T-cell (primary cell): ENCODE measurements around the gene TNFAIP1. TPM values are rescaled to one million over a fixed set of nuclear protein-coding genes. Genes with fewer than 3 reads are reported as not detected.

Experiments
- ATAC-seq, 4 experiments: fragments of 200-7000 bp in 3 of 4; fragments of 150-1000 bp in 1 of 4; cut with Tn5 transposase; replicated peaks in 1 of 4; 1 replicate in 3 of 4; 2 replicates in 1 of 4; pipeline ENCODE4 v1.10.0; 2021; ENCODE audit warnings: moderate library complexity in 3 of 4, mild to moderate bottlenecking in 2 of 4, moderate number of reproducible peaks in 1 of 4
- CTCF ChIA-PET, 2 donors: fragments of 300-600 bp; sonication (Branson Sonifier 250); formaldehyde crosslinking; loops; one replicate each; lab custom pipeline; 2022; ENCODE audit warnings: antibody characterized with exemption in 2 of 2; lab: Charles Lee
- POLR2A ChIA-PET, 2 donors: fragments of 300-600 bp; sonication (Branson Sonifier 250); formaldehyde crosslinking; loops; one replicate each; lab custom pipeline; 2022; ENCODE audit warnings: antibody characterized with exemption in 2 of 2; lab: Charles Lee
- DNase-seq, 35 experiments: peaks; one replicate each; pipeline versions ENCODE4 v3.0.0 to v3.0.0-alpha.2; 2013 to 2023
- H3K27ac ChIP-seq: one replicate; pipeline ENCODE4 v1.5.1; 2013; ENCODE audit warnings: low read length
- H3K27me3 ChIP-seq, 2 experiments: replicated peaks in 1 of 2; 1 replicate in 1 of 2; 2 replicates in 1 of 2; pipeline versions ENCODE4 v1.6.1 to v1.7.0; 2013; ENCODE audit warnings: low read length in 1 of 2, mixed read lengths in 1 of 2; ENCODE audit not compliant: control insufficient read depth in 2 of 2, insufficient read depth in 2 of 2; ENCODE audit errors: extremely low read depth in 1 of 2
- H3K36me3 ChIP-seq, 2 donors: 1 replicate in 1 of 2; 2 replicates in 1 of 2; pipeline versions ENCODE4 v1.6.1 to v1.7.0; 2013; ENCODE audit warnings: low read length in 1 of 2; ENCODE audit not compliant: control insufficient read depth in 2 of 2, insufficient read depth in 1 of 2; ENCODE audit errors: extremely low read depth in 1 of 2
- H3K4me1 ChIP-seq, 2 experiments: 1 replicate in 1 of 2; 2 replicates in 1 of 2; pipeline versions ENCODE4 v1.6.1 to v1.7.0; 2013; ENCODE audit warnings: low read length in 2 of 2, mixed read lengths in 1 of 2; ENCODE audit not compliant: insufficient read depth in 2 of 2, control insufficient read depth in 1 of 2; ENCODE audit errors: extremely low read depth in 1 of 2
- H3K4me3 ChIP-seq, 2 donors: 1 replicate in 1 of 2; 2 replicates in 1 of 2; pipeline versions ENCODE4 v1.5.1 to v1.7.0; 2013; ENCODE audit warnings: mild to moderate bottlenecking in 2 of 2, low read length in 1 of 2, moderate library complexity in 1 of 2; ENCODE audit not compliant: control insufficient read depth in 1 of 2; ENCODE audit errors: extremely low read depth in 1 of 2
- H3K9me3 ChIP-seq: 2 replicates; pipeline ENCODE4 v1.7.0; 2013
- H3K27ac Mint-ChIP-seq, 2 donors: one replicate each; pipeline ENCODE4 v1.8.0; 2020 to 2021; ENCODE audit warnings: mild to moderate bottlenecking in 2 of 2, mixed read lengths in 2 of 2
- H3K27me3 Mint-ChIP-seq, 2 donors: one replicate each; pipeline ENCODE4 v1.8.0; 2021 to 2022; ENCODE audit warnings: mixed read lengths in 2 of 2
- H3K36me3 Mint-ChIP-seq: one replicate; pipeline ENCODE4 v1.8.0; 2021; ENCODE audit warnings: mixed read lengths
- H3K4me1 Mint-ChIP-seq, 3 donors: one replicate each; pipeline ENCODE4 v1.8.0; 2020 to 2022; ENCODE audit warnings: mixed read lengths in 3 of 3, mild to moderate bottlenecking in 1 of 3
- H3K4me3 Mint-ChIP-seq, 3 donors: one replicate each; pipeline ENCODE4 v1.8.0; 2020 to 2022; ENCODE audit warnings: mild to moderate bottlenecking in 3 of 3, mixed read lengths in 3 of 3, moderate library complexity in 3 of 3
- H3K9me3 Mint-ChIP-seq, 3 donors: one replicate each; pipeline ENCODE4 v1.8.0; 2020 to 2022; ENCODE audit warnings: mixed read lengths in 3 of 3
- WGBS: methylation state at CpG from one replicate; pipeline ENCODE4 v1.1.5; 2013; ENCODE audit warnings: missing lambda C conversion rate; ENCODE audit not compliant: insufficient coverage; 5-methylcytosine and 5-hydroxymethylcytosine counted together
- total RNA-seq, 35 experiments: library from RNA in 6 of 35; stranded (reverse) in 6 of 35; fragments of 120-200 nt in 1 of 35; gene quantifications; one replicate each; pipeline versions ENCODE4 v1.2.1 to v1.2.4 and lab custom pipeline; 2013 to 2026

TNFAIP1 gene
- total RNA-seq, 5 donors from 2014 or later (not counting 1 experiment from before 2014, with no cell fraction given) = 12.1 to 28.9 (median 23.3) TPM

DNA sequence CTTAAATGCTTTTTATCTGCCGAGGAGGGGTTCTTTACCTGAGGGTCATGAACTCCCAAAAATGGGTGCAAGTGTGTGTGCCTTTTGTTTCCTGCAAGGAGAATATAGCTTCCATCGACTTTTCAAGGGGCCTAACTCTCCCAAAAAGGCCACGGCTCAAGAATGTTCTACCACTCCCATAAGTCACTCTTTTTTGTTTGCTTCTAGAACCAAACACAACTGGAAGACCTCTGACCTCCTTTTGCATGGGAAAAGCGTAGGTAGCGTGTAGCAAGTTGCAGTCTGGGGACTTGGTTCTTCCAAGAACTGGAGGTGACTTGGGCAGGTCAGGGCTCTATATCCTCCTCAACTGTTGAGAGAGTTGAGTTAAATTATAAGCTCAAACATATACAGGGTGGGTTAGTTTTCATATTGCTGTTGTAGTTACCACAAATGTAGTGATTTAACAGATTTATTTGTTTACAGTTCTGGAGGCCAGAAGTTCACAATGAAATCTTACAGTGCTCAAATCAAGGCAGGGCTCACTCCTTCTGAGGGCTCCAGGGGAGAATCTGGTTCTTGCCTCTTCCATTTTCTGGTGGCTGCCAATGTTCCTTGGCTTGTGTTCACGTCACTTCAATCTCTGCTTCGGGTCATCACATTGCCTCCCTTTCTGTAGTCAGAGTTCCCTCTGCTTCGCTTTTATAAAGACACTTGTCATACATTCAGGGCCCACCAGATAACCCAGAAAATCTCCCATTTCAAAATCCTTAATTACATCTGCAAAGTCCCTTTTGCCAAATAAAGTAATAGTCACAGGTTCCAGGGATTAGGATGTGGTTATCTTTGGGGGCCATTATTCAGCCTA is 15.1 kb upstream of the TNFAIP1 start:
- POLR2A ChIA-PET = interaction anchor here (0.6 to 1.5 kb wide), 3 partner anchors 15 to 508 kb away, joined by 5 to 11 read pairs (median 5); partner anchors contain the start of genes TNFAIP1 (in 2 of the 2) and IFT20 (in 1 of the 2)
- H3K36me3 Mint-ChIP-seq = no peaks in the 10 kb centered on the region

DNA sequence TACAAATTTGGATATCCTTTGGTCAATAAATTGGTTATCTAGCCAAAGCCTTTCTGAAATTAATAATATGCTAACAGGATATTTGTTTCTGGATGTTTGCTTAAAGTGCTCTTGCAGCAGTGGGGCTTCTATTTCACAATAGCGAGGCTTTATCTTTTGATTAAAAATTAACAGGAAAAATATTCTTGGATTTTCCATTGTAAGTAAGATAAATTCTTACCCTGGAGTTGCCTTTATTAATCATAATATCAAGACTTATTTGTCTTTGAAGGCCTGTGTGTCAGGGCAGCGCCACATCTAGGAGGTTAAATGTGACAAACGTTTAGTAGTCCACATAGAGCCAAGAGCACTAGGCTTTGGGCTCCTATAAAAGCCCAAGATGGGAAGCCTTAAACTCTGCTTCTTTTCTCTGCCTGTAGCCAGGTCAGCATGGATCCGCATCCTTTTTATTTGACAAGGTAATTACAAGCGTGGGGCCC is 11.3 kb upstream of the TNFAIP1 start:
- Mint-ChIP-seq H3K27ac (no peak overlapping the region), H3K27me3 (no peaks in the 10 kb centered on the region), H3K4me3 (no peak overlapping the region), H3K9me3 (no peaks in the 10 kb centered on the region), H3K4me1 (peaks cover 11 to 15% (median 13%) of the 10 kb centered on the region in 3 donors), H3K36me3 (peaks cover 15% of the 10 kb centered on the region)
- POLR2A ChIA-PET = no interaction called here
- Histone ChIP-seq H3K9me3 (no peaks in the 10 kb centered on the region), H3K27ac (no peak overlapping the region), H3K27me3 (no peaks in the 10 kb centered on the region), H3K36me3 (peaks cover 0 to 18% of the 10 kb centered on the region in 2 donors), H3K4me3 (no peak overlapping the region), H3K4me1 (peaks cover 3 to 6% of the 10 kb centered on the region in 2 experiments)
- 100% methylated on average over 2 of the region's 5 CpGs for WGBS
- ATAC-seq (no peak), DNase-seq (no peak)
- CTCF ChIA-PET = no interaction called here

More for the DNA sequence above, 15.1 kb upstream of the TNFAIP1 start:
- no peak overlapping the region for H3K27ac ChIP-seq
- Mint-ChIP-seq H3K4me1 (peaks cover 21 to 31% (median 28%) of the 10 kb centered on the region in 3 donors), H3K27ac (no peak overlapping the region), H3K27me3 (peaks cover 0 to 4% of the 10 kb centered on the region in 2 donors), H3K9me3 (no peaks in the 10 kb centered on the region), H3K4me3 (peak overlapping the region; percentile 79 to 89 (median 88))
- H3K36me3 ChIP-seq = no peaks in the 10 kb centered on the region
- CTCF ChIA-PET = interaction anchor here in 1 of 2 donors (3.5 kb wide), 1 partner anchor 15 kb away, joined by 15 read pairs; the partner anchor contains the start of genes IFT20 and TNFAIP1
- H3K27me3 ChIP-seq = peaks cover 0 to 4% of the 10 kb centered on the region in 2 experiments
- WGBS = 100% methylated on average over 1 of the region's 8 CpGs
- H3K4me1 ChIP-seq = peaks cover 4 to 19% of the 10 kb centered on the region in 2 experiments
- H3K4me3 ChIP-seq = no peak overlapping the region
- H3K9me3 ChIP-seq = no peaks in the 10 kb centered on the region
- DNase-seq (no peak), ATAC-seq (no peak)

DNA sequence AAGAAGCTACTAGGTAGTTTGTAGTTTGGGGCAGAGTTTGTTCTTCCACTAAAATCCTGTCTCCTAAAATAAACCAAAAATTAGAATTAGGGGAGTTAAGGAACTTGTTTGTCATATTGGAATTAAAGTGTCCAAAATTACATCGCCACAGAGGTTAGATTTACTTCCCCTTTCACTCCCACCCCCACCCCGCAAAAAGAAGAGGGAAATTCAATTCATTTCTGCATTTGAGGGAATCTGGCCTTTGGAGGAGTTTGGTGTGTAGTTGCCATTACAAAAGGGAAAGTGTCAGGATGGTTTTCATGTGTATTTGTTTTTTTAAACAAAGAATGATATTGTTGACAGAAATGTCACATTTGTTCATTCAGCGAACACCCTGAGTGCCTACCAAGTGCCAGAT is 10.8 kb upstream of the TNFAIP1 start:
- Histone ChIP-seq H3K27ac (no peak overlapping the region), H3K9me3 (no peaks in the 10 kb centered on the region), H3K4me1 (peaks cover 0 to 1% of the 10 kb centered on the region in 2 experiments), H3K27me3 (no peaks in the 10 kb centered on the region), H3K36me3 (peaks cover 0 to 21% of the 10 kb centered on the region in 2 donors), H3K4me3 (no peak overlapping the region)
- POLR2A ChIA-PET = no interaction called here
- no peak for ATAC-seq
- peaks cover 6 to 11% (median 9%) of the 10 kb centered on the region in 3 donors for H3K4me1 Mint-ChIP-seq
- H3K27me3 Mint-ChIP-seq = no peaks in the 10 kb centered on the region
- H3K9me3 Mint-ChIP-seq = no peaks in the 10 kb centered on the region
- H3K4me3 Mint-ChIP-seq = no peak overlapping the region
- no peak overlapping the region for H3K27ac Mint-ChIP-seq
- H3K36me3 Mint-ChIP-seq = peaks cover 15% of the 10 kb centered on the region
- DNase-seq = no peak
- 88% methylated on average over 1 of the region's 3 CpGs for WGBS
- CTCF ChIA-PET = no interaction called here

DNA sequence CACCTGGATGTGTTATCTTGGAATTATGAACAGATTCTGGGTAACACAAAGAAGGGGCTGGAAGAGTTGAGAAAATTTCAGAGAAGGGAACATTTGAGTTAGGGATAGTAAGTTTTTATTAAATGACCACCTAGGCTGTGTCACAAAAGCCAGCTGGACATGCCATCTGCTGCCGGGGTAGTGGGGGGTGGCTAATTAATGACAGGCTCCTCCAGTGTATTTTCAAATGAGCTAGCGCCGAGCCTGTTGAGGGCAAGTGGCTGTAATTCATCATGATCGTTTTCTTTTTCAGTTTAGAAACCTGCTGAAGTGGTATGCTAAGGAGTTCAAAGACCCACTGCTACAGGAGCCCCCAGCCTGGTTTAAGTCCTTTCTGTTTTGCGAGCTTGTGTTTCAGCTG is 10.3 kb upstream of the TNFAIP1 start:
- Histone ChIP-seq H3K4me3 (no peak overlapping the region), H3K36me3 (peaks cover 0 to 24% of the 10 kb centered on the region in 2 donors), H3K27ac (no peak overlapping the region), H3K9me3 (no peaks in the 10 kb centered on the region), H3K27me3 (no peaks in the 10 kb centered on the region), H3K4me1 (no peaks in the 10 kb centered on the region)
- ChIA-PET POLR2A (interaction anchor here in 1 of 2 donors (0.6 kb wide), 1 partner anchor 18 kb away, joined by 4 read pairs; no protein-coding TSS in a partner anchor), CTCF (no interaction called here)
- no peak for DNase-seq
- ATAC-seq = no peak
- Mint-ChIP-seq H3K27me3 (no peaks in the 10 kb centered on the region), H3K4me3 (no peak overlapping the region), H3K36me3 (peaks cover 15% of the 10 kb centered on the region), H3K27ac (no peak overlapping the region), H3K9me3 (no peaks in the 10 kb centered on the region), H3K4me1 (peaks cover 2 to 6% (median 4%) of the 10 kb centered on the region in 3 donors)
- 100% methylated on average over 4 of the region's 5 CpGs for WGBS

DNA sequence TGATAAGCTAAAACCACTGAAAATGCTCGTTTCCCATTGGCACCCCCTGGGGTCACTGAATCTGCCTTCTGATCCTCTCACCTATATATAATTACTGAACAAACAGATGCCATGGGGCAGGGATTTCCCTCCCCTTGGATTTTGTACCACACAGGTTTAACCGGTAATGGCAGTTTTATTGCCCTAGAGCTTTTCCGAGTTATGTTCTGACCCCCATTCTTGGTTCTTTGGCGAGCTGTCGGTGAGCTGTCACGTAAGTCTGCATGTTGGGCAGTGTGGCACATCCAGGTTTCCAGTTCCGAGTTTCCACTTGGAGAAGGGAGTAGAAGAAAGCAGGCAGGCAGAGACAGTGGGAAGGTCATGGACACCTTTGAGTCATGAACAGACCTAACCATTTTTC is 9.4 kb upstream of the TNFAIP1 start:
- Mint-ChIP-seq H3K4me1 (peaks cover 0 to 2% (median 0%) of the 10 kb centered on the region in 3 donors), H3K27me3 (no peaks in the 10 kb centered on the region), H3K27ac (no peak overlapping the region), H3K9me3 (no peaks in the 10 kb centered on the region), H3K4me3 (no peak overlapping the region), H3K36me3 (peaks cover 21% of the 10 kb centered on the region)
- DNase-seq = no peak
- POLR2A ChIA-PET = no interaction called here
- Histone ChIP-seq H3K27ac (no peak overlapping the region), H3K9me3 (no peaks in the 10 kb centered on the region), H3K4me1 (no peaks in the 10 kb centered on the region), H3K27me3 (no peaks in the 10 kb centered on the region), H3K4me3 (no peak overlapping the region), H3K36me3 (peaks cover 3 to 33% of the 10 kb centered on the region in 2 donors)
- WGBS = 100% methylated on average over 5 of the region's 7 CpGs
- CTCF ChIA-PET = no interaction called here
- no peak for ATAC-seq

DNA sequence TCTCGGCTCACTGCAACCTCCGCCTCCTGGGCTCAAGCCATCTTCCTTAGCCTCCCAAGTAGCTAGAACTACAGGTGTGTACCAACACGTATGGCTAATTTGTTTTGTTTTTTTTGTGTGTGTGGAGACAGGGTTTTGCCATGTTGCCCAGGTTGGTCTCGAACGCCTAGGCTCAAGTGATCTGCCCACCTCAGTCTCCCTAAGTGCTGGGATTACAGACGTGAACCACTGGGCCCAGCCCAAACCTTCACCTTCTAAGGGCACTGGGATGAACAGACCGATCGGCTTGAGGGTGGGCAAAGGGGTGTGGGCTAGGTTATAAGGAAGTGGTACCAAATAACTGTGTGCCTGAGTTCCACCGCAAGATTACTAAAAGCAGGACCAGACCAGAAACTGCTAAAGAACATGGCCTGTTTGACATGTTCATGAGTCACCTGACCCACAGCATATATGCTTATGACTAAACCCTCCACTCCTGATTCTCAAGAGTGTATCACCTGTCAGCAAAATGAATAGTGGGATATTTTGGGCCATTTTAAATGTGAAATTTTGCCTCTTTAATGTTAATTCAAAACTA is 8.4 kb upstream of the TNFAIP1 start:
- H3K4me3 ChIP-seq = no peak overlapping the region
- ChIA-PET CTCF (no interaction called here), POLR2A (no interaction called here)
- no peaks in the 10 kb centered on the region for H3K9me3 ChIP-seq
- Mint-ChIP-seq H3K27me3 (no peaks in the 10 kb centered on the region), H3K9me3 (no peaks in the 10 kb centered on the region), H3K4me3 (no peak overlapping the region), H3K27ac (no peak overlapping the region), H3K4me1 (peaks cover 0 to 2% (median 1%) of the 10 kb centered on the region in 3 donors), H3K36me3 (peaks cover 24% of the 10 kb centered on the region)
- DNase-seq (no peak), ATAC-seq (no peak)
- H3K27ac ChIP-seq = no peak overlapping the region
- H3K36me3 ChIP-seq = peaks cover 6 to 43% of the 10 kb centered on the region in 2 donors
- 100% methylated on average over 2 of the region's 9 CpGs for WGBS
- H3K4me1 ChIP-seq = no peaks in the 10 kb centered on the region
- no peaks in the 10 kb centered on the region for H3K27me3 ChIP-seq
